Muscle layer of duodenum (tissue), 2 donors: ENCODE measurements around the gene SPAG8.

Source experiments
- H3K27ac ChIP-seq: one replicate; pipeline ENCODE4 v1.7.0; 2013; ENCODE audit warnings: mild to moderate bottlenecking, low read length
- H3K27me3 ChIP-seq: one replicate; pipeline ENCODE4 v1.7.0; 2013; ENCODE audit warnings: low read depth, mild to moderate bottlenecking, control low read depth, low read length
- H3K36me3 ChIP-seq, 2 donors: one replicate each; pipeline ENCODE4 v1.7.0; 2013; ENCODE audit warnings: low read length in 2 of 2, control low read depth in 1 of 2, mild to moderate bottlenecking in 1 of 2; ENCODE audit not compliant: insufficient read depth in 2 of 2, control insufficient read depth in 1 of 2
- H3K4me1 ChIP-seq, 2 donors: one replicate each; pipeline ENCODE4 v1.7.0; 2013; ENCODE audit warnings: low read length in 2 of 2, mild to moderate bottlenecking in 2 of 2, control low read depth in 1 of 2, moderate library complexity in 1 of 2; ENCODE audit not compliant: insufficient read depth in 2 of 2, control insufficient read depth in 1 of 2
- H3K4me3 ChIP-seq, 2 donors: one replicate each; pipeline ENCODE4 v1.7.0; 2013; ENCODE audit warnings: low read length in 2 of 2, low read depth in 1 of 2, mild to moderate bottlenecking in 1 of 2
- H3K9me3 ChIP-seq, 2 donors: one replicate each; pipeline ENCODE4 v1.7.0; 2013; ENCODE audit warnings: low read length in 2 of 2, control low read depth in 1 of 2, mild to moderate bottlenecking in 1 of 2; ENCODE audit not compliant: control insufficient read depth in 1 of 2
- donor health status: healthy.

The SPAG8 gene

DNA sequence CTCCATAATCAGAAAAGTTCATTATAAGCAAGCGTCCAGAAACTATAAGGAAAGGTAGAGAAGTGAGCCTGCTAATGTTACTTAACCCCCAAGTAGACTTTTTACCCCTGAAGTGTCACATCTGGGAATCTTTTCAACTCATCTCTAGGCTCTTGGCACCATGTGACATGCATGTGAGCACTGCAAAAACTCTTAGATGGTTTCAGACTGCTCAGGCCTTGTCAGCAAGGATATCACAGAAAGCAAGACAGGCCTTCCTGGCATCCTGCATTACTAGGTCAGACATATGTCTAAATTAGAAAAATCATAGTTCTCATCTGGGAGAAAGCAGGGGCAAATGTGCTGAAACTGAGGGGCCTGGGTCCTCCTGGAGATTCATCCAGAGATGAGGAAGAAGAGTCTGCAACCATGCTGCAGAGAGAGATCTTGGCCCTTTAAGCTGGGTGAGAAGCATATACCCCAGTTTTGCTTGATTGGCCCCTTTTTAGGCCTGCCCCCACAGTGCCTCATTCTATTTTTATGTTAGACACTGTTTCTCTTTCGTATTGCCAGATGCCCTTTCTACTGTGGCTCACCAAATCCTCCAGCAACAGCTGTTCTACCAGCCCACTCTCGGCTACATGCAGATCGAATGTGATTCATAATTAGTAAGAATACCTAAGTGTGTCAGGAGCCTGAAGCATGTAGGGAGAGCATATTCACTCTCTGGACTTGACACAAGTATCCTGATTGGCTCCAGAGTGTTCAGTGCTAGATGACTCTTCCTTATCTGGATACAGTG is 35.9 kb upstream of the SPAG8 start:
- no peak overlapping the region for H3K4me3 ChIP-seq
- no peak overlapping the region for H3K27ac ChIP-seq

DNA sequence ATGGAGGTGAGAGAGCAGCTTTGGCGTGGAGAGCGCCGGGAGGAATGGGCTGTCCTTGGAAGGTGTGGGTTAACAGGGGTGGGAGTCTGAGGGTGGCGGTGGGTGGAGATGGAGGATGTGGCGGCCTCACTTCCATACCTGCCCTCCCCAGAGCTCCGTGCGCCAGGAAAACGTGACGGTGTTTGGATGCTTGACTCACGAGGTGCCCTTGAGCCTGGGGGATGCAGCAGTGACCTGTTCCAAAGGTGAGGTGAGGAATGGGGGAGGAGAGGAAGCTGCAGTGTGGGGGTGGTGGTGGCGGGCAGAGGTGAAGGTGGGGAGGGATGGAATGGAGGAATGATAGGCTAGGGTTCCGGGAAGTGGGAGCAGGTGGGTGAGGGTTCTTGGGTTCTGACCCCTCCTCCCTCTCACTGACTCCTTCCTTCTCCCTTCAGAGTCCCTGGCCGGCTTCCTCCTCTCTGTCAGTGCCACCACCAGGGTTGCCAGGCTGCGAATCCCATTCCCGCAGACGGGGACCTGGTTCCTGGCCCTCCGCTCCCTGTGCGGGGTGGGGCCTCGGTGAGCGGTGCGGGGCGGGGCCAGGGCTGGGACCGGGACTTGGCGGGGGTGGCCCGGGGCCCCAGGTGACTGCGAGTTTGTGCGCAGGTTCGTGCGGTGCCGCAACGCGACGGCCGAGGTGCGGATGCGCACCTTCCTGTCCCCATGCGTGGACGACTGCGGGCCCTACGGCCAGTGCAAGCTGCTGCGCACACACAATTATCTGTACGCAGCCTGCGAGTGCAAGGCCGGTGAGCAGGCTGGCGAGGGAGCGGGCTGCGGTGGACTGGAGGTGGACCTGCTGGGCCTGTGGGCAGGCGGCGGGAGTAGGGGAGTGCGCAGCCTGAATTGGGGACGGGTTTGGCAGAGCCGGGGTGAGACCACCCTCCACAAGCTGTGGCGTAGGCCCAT is 34.0 kb upstream of the SPAG8 start:
- Histone ChIP-seq H3K27ac (peak overlapping the region; percentile 69), H3K27me3 (no peaks in the 10 kb centered on the region), H3K9me3 (no peaks in the 10 kb centered on the region), H3K4me1 (peaks cover 18 to 40% of the 10 kb centered on the region in 2 donors), H3K4me3 (no peak overlapping the region), H3K36me3 (peaks cover 4 to 6% of the 10 kb centered on the region in 2 donors)

More for the DNA sequence above, 35.9 kb upstream of the SPAG8 start:
- Histone ChIP-seq H3K27me3 (no peaks in the 10 kb centered on the region), H3K36me3 (peaks cover 6% of the 10 kb centered on the region in 2 donors), H3K4me1 (peaks cover 18 to 40% of the 10 kb centered on the region in 2 donors), H3K9me3 (no peaks in the 10 kb centered on the region)

GRCh38 chr9:35844628-35845270 is 32.7 kb upstream of the SPAG8 start:
- H3K27me3 ChIP-seq, result no peaks in the 10 kb centered on the region
- peaks cover 4 to 6% of the 10 kb centered on the region in 2 donors for H3K36me3 ChIP-seq
- no peak overlapping the region for H3K4me3 ChIP-seq
- peaks cover 18 to 40% of the 10 kb centered on the region in 2 donors for H3K4me1 ChIP-seq
- H3K27ac ChIP-seq, result peak overlapping the region; percentile 69
- H3K9me3 ChIP-seq, result no peaks in the 10 kb centered on the region

GRCh38 chr9:35842795-35843194 is 30.7 kb upstream of the SPAG8 start:
- H3K4me1 ChIP-seq, result peaks cover 18 to 36% of the 10 kb centered on the region in 2 donors
- no peaks in the 10 kb centered on the region for H3K27me3 ChIP-seq
- no peak overlapping the region for H3K4me3 ChIP-seq
- peaks cover 4 to 6% of the 10 kb centered on the region in 2 donors for H3K36me3 ChIP-seq
- H3K27ac ChIP-seq, result no peak overlapping the region
- H3K9me3 ChIP-seq, result no peaks in the 10 kb centered on the region

GRCh38 chr9:35842020-35842745 is 30.1 kb upstream of the SPAG8 start:
- H3K27me3 ChIP-seq, result no peaks in the 10 kb centered on the region
- no peaks in the 10 kb centered on the region for H3K9me3 ChIP-seq
- no peak overlapping the region for H3K27ac ChIP-seq
- H3K36me3 ChIP-seq, result peaks cover 2 to 5% of the 10 kb centered on the region in 2 donors
- H3K4me3 ChIP-seq, result no peak overlapping the region
- H3K4me1 ChIP-seq, result peaks cover 18 to 30% of the 10 kb centered on the region in 2 donors

GRCh38 chr9:35841645-35841900 is 29.5 kb upstream of the SPAG8 start:
- Histone ChIP-seq H3K36me3 (no peaks in the 10 kb centered on the region), H3K4me3 (no peak overlapping the region), H3K4me1 (peaks cover 18 to 24% of the 10 kb centered on the region in 2 donors), H3K27ac (no peak overlapping the region), H3K9me3 (no peaks in the 10 kb centered on the region), H3K27me3 (no peaks in the 10 kb centered on the region)

- Histone ChIP-seq H3K4me1 (peaks cover 18 to 19% of the 10 kb centered on the region in 2 donors), H3K27ac (no peak overlapping the region), H3K4me3 (no peak overlapping the region), H3K36me3 (no peaks in the 10 kb centered on the region), H3K9me3 (no peaks in the 10 kb centered on the region), H3K27me3 (no peaks in the 10 kb centered on the region)
Measured at GRCh38 chr9:35840881-35841644, 29.0 kb upstream of the SPAG8 start.

DNA sequence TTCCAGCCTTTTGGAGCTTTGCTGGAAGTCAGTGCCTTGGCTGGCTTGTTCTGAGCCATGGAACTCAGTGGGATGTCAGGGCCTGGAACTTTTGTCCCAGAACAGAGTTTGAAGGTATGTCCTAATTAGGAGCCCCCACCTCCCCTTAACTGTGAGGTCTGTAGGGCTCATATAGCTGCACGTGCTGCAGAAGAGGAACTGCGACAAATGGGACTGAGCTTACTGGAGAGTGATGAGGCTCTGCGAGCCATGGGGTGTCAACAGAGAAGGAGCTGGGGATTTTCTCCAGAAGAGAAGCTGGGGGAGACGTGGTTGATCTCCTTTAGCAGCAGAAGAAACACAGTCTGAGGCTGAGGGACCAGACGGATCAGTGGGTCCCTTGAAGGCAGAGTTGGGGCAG is 27.9 kb upstream of the SPAG8 start:
- Histone ChIP-seq H3K4me1 (peaks cover 8% of the 10 kb centered on the region in 2 donors), H3K4me3 (no peak overlapping the region), H3K36me3 (no peaks in the 10 kb centered on the region), H3K27me3 (no peaks in the 10 kb centered on the region), H3K9me3 (no peaks in the 10 kb centered on the region), H3K27ac (no peak overlapping the region)

DNA sequence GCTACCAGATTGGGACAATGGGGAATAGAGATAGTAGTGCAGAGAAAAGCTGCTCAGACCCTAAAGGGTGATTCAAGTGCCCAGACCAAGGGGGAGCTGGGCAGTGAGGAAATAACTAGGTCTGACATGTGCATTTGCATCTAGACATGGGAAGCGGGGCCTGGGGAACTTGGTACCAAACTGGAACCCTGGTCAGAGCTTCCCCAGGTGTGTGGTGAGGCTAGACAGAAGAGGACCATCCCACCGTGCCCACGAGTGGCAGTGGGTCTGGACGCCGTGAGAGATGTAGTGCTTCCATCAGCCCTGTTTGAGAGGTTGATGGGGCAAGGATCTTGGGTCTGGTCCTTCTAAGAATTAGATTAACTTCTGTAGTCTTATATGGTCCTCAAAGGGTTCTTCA is 24.5 kb upstream of the SPAG8 start:
- H3K36me3 ChIP-seq, result no peaks in the 10 kb centered on the region
- no peaks in the 10 kb centered on the region for H3K27me3 ChIP-seq
- H3K4me3 ChIP-seq, result no peak overlapping the region
- peaks cover 5 to 6% of the 10 kb centered on the region in 2 donors for H3K4me1 ChIP-seq
- no peaks in the 10 kb centered on the region for H3K9me3 ChIP-seq
- no peak overlapping the region for H3K27ac ChIP-seq

DNA sequence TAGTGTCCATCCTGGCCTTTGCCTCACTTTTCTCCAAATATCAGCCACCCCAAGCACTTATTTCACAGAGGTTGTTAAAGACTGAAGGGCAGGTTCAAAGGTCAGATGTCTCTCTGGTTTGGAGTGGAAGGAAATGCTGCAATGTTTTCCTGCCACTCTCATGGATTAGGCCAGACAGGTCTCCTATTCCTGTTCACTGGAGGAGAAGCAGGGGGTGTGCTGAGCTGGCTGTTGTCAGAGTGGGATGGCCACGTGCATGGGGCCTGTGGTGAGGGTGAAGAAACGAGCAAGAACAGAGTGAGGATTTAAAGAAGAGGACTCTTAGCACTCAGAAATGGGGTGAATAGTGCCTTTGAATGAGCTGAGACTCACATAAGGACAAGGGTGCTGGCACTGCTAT is 23.7 kb upstream of the SPAG8 start:
- Histone ChIP-seq H3K27ac (no peak overlapping the region), H3K27me3 (no peaks in the 10 kb centered on the region), H3K4me1 (peaks cover 5 to 14% of the 10 kb centered on the region in 2 donors), H3K36me3 (no peaks in the 10 kb centered on the region), H3K9me3 (no peaks in the 10 kb centered on the region), H3K4me3 (no peak overlapping the region)
